AML-193 (cell line): ENCODE data around the gene HSPB7.
"Not testable (repeated sequence)": the region's sequence is repeated elsewhere in the genome, so short reads cannot be mapped to it uniquely, and the experiment has no call there.

Experiments used
- DNase-seq, 2 experiments: peaks; one replicate each; lab custom pipeline; 2025; lab: John Stamatoyannopoulos, UW

HSPB7 gene

GRCh38 chr1:16017461-16018303 is at the start of gene HSPB7:
Gene HSPB7 (minus strand): TSS chr1:16018043. CDS start chr1:16017963, 80 bp downstream.
- no peak for DNase-seq

- no peak for DNase-seq
Observed at GRCh38 chr1:16067127-16067768, 49.4 kb upstream of the HSPB7 start.

- DNase-seq, result no peak
Observed at GRCh38 chr1:16066245-16066644, 48.4 kb upstream of the HSPB7 start.

GRCh38 chr1:16065269-16065576 is 47.4 kb upstream of the HSPB7 start:
- DNase-seq, result no peak

- DNase-seq, result no peak
Observed at GRCh38 chr1:16064536-16065268, 46.9 kb upstream of the HSPB7 start.

- no peak for DNase-seq
Observed at GRCh38 chr1:16063921-16064320, 46.1 kb upstream of the HSPB7 start.

GRCh38 chr1:16063226-16063829 is 45.5 kb upstream of the HSPB7 start:
- DNase-seq, result no peak

GRCh38 chr1:16062687-16063075 is 44.8 kb upstream of the HSPB7 start:
- DNase-seq, result not testable (repeated sequence)

GRCh38 chr1:16061989-16062686 is 44.3 kb upstream of the HSPB7 start:
- not testable (repeated sequence) for DNase-seq

GRCh38 chr1:16061266-16061665 is 43.4 kb upstream of the HSPB7 start:
- DNase-seq, result no peak

- DNase-seq, result not testable (repeated sequence)
Observed at GRCh38 chr1:16058394-16059120, 40.7 kb upstream of the HSPB7 start.

- not testable (repeated sequence) for DNase-seq
Observed at GRCh38 chr1:16057314-16057915, 39.6 kb upstream of the HSPB7 start.

GRCh38 chr1:16056521-16056912 is 38.7 kb upstream of the HSPB7 start:
- not testable (repeated sequence) for DNase-seq

GRCh38 chr1:16055613-16056520 is 38.0 kb upstream of the HSPB7 start:
- DNase-seq, result peak; percentile 53 to 60

- DNase-seq, result no peak
Observed at GRCh38 chr1:16054598-16055540, 37.0 kb upstream of the HSPB7 start.

GRCh38 chr1:16053781-16054502 is 36.1 kb upstream of the HSPB7 start:
- no peak for DNase-seq

- not testable (repeated sequence) for DNase-seq
Observed at GRCh38 chr1:16051949-16052348, 34.1 kb upstream of the HSPB7 start.

GRCh38 chr1:16051039-16051438 is 33.2 kb upstream of the HSPB7 start:
- no peak for DNase-seq
